Measurements from ENCODE around the gene TOGARAM1. TPM values are rescaled to one million over a fixed set of nuclear protein-coding genes. Genes with fewer than 3 reads are reported as not detected.

The TOGARAM1 gene
- total RNA-seq, 1 experiment from 2014 or later, result 7.4 TPM

DNA sequence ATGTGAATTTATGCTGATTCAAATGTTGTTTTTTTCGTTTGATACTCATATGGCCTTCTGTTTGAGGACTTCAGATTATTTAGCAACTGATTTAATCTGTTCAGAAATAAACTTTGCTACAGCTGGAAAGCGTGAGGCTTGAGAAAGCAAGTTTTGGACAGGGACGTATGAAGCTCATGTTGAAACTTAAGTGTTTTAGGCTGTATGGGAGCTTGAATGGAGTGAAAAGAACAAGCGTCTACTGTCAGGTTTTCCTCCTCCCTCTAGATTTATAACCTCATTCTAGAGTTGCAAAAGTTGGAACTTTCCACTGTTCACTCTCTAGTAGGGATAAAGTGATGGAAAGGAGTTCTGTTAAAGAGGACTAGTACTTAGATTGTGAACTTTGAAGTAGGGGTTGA is 123.0 kb downstream of the TOGARAM1 start:
- DNase-seq (ENCODE audit: low spot score), result peak; percentile 32

GRCh38 chr14:45089813-45090212 is 127.8 kb downstream of the TOGARAM1 start:
- DNase-seq (ENCODE audit: low spot score), result no peak

GRCh38 chr14:45091710-45092109 is 129.7 kb downstream of the TOGARAM1 start:
- DNase-seq (ENCODE audit: low spot score), result no peak

DNA sequence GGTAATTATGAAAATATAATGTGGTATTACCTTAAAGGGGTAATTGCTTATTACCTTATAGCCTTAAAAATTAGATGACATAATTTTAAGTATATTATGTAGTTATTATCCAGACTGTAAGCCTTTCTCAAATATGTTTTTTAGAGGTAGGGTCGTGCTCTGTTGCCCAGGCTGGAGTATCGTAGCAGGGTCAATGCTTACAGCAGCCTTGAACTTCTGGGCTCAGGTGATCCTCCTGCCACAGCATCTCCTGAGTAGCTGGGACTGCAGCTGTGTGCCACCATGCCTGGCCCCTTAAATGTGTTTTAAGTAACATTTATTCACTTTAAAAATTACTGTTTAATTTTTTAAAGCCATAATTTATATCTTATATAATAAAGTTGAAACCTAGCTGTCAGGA is 132.3 kb downstream of the TOGARAM1 start:
- no peak for DNase-seq (ENCODE audit: low spot score)

GRCh38 chr14:45095143-45095542 is 133.2 kb downstream of the TOGARAM1 start:
- no peak for DNase-seq (ENCODE audit: low spot score)

DNA sequence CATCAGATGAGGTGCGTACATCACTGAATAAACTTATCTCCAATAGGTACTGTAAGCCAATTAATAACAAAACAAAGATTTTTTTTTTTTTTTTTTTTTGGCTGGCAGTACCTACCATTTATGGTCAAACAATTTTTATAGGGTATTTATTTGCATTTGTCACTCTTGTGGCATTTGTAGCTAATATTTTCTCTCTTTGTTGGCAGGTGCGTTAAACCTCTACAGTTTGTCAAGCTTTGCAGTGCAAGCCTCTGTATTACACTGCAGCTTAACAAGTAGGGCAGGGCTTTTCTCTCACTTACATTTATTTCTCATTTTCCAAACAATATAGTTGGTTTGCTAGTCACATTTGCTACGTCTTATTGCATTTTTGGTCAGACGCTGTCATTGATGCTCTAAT is 134.2 kb downstream of the TOGARAM1 start:
- no peak for DNase-seq (ENCODE audit: low spot score)

- DNase-seq (ENCODE audit: low spot score), result no peak
These were observed 141.8 kb downstream of the TOGARAM1 start for GRCh38 chr14:45103806-45104205.

DNA sequence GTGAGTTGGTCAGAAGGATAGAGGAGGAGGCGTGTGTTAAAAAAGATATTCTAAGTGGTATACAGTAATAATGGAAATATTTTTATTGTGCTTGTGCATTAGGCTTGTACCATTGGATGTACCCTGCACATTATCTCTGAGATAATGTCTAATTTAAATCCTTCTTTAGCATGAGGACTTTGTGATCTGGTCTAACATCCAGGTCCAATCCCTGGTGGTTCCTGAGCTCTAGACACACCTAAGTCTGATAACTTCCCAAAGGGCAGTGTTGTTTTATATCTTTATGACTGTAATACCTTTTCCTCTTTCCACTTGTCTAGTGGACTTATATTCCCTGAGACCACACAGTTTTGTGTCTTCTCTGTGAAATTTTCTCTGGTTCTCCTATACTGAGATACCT is 142.6 kb downstream of the TOGARAM1 start:
- DNase-seq (ENCODE audit: low spot score), result no peak

DNA sequence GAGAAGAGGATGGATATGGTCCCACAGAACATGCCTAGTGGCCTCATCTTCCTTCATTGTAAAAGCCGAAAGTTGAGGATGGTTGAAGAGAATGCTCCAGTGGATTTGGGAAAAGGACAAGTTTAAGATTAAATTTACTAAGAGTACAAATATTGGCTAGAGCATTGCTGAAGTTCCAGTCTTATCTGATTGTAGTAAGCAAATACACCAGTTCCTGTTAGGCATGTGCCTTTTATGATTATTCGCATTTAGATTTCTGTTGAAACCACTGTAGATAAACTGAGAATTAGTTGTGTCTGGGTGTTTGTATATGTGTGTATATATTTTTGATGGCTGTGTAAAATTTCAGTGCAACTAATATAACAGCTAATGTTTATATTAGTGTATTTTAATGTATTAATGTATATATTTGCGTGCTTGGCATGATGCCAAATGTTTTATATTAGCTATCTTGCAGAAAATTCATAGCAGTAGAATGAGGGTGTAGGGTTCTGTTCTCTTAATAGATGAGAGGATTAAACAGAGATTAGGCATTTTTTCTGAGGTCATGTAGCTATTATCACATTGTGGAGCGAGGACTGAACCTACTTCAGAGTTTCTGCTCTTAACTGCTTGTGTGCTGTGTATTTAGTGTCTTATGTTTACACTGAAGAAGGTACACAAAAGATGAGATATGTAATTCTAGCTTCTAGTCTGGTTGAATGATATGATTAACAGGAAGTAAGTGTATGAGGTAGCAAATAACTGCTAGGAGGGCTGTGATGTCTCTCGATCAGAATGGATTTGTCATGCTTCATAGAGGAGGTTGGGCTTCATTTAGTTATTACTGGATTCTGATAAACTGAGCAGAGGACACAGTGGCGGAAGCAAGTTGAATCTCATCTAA is 151.1 kb downstream of the TOGARAM1 start:
- DNase-seq (ENCODE audit: low spot score), result peak; percentile 41

- DNase-seq (ENCODE audit: low spot score), result no peak
These were observed 152.3 kb downstream of the TOGARAM1 start for GRCh38 chr14:45114327-45114726.

- DNase-seq (ENCODE audit: low spot score), result no peak
These were observed 156.6 kb downstream of the TOGARAM1 start for GRCh38 chr14:45118594-45118993.

DNA sequence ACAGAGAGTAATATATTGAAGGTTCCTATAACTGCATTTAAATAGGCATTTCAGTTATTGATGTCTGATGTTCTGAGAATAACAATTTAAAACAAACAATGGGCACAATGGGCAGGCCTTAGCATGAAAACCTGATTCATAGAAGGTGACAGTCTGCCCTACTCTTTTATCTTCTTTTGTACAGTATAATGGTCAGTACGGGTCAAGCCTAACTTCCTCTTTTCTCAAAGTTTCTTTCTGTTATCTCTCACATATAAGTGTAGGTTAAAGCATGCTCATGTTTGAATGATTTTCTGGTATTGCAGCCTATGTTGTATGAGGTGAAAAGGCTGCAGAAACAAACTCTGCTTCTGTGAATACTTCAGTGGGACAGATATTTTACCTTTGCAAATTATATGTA is 158.1 kb downstream of the TOGARAM1 start:
- DNase-seq (ENCODE audit: low spot score), result no peak

- DNase-seq (ENCODE audit: low spot score), result no peak
These were observed 161.3 kb downstream of the TOGARAM1 start for GRCh38 chr14:45123271-45123670.

Small RNAs within 50 kb of the gene (small RNA-seq; reads per million reads assigned to genes)
- gene RF00151 (1.4 reads per million, percentile 53 among the genes with 10 or more reads in this experiment), gene SNORD127 (1,010 reads per million, percentile 99 among the genes with 10 or more reads in this experiment)

Other genes with a start within 250 kb of the TOGARAM1 start
- 1.4 and 1.8 TPM in 2 replicates for gene KLHL28, start 243 bp upstream of the TOGARAM1 start, total RNA-seq (2014; rRNA removed; shearing (Covaris generic))
- gene PRPF39, start 121.9 kb downstream of the TOGARAM1 start, total RNA-seq (2014; rRNA removed; shearing (Covaris generic)), result 7.6 and 9.8 TPM in 2 replicates
- 13.4 and 15.8 TPM in 2 replicates for gene FKBP3, start 172.3 kb downstream of the TOGARAM1 start, total RNA-seq (2014; rRNA removed; shearing (Covaris generic))
- 4.4 and 4.5 TPM in 2 replicates for gene FANCM, start 173.7 kb downstream of the TOGARAM1 start, total RNA-seq (2014; rRNA removed; shearing (Covaris generic))

All from HT-29 (cell line).